ENCODE measurements around the gene FANCM.

The FANCM gene

GRCh38 chr14:45135659-45136395 lies at the start of gene FANCM:
Gene FANCM, plus strand, starts transcription at chr14:45135930. Its CDS starts 102 bp downstream, at chr14:45136032.
- Mint-ChIP-seq H3K27me3 (ENCODE audit: low read depth) (no peaks in the 10 kb centered on the region), H3K9me3 (no peaks in the 10 kb centered on the region), H3K4me1 (ENCODE audit: low read depth) (peaks cover 32% of the 10 kb centered on the region), H3K27ac (peak within 1 kb of the TSS; percentile 95), H3K4me3 (peak within 1 kb of the TSS; percentile 93), H3K36me3 (ENCODE audit: low read depth) (no peaks in the 10 kb centered on the region)

GRCh38 chr14:45089813-45090212 lies 45.9 kb upstream of the FANCM start:
- Mint-ChIP-seq H3K27me3 (ENCODE audit: low read depth) (no peaks in the 10 kb centered on the region), H3K9me3 (no peaks in the 10 kb centered on the region), H3K4me1 (ENCODE audit: low read depth) (peaks cover 43% of the 10 kb centered on the region), H3K27ac (no peak overlapping the region), H3K36me3 (ENCODE audit: low read depth) (peaks cover 13% of the 10 kb centered on the region), H3K4me3 (no peak overlapping the region)

GRCh38 chr14:45091710-45092109 lies 44.0 kb upstream of the FANCM start:
- H3K27me3 Mint-ChIP-seq (ENCODE audit: low read depth), result no peaks in the 10 kb centered on the region
- H3K4me1 Mint-ChIP-seq (ENCODE audit: low read depth), result peaks cover 32% of the 10 kb centered on the region
- H3K36me3 Mint-ChIP-seq (ENCODE audit: low read depth), result peaks cover 22% of the 10 kb centered on the region
- no peak overlapping the region for H3K27ac Mint-ChIP-seq
- H3K4me3 Mint-ChIP-seq, result no peak overlapping the region
- H3K9me3 Mint-ChIP-seq, result no peaks in the 10 kb centered on the region

GRCh38 chr14:45094275-45094674 lies 41.5 kb upstream of the FANCM start:
- Mint-ChIP-seq H3K36me3 (ENCODE audit: low read depth) (peaks cover 30% of the 10 kb centered on the region), H3K4me3 (no peak overlapping the region), H3K27ac (no peak overlapping the region), H3K9me3 (no peaks in the 10 kb centered on the region), H3K27me3 (ENCODE audit: low read depth) (no peaks in the 10 kb centered on the region), H3K4me1 (ENCODE audit: low read depth) (peaks cover 23% of the 10 kb centered on the region)

GRCh38 chr14:45095143-45095542 lies 40.6 kb upstream of the FANCM start:
- Mint-ChIP-seq H3K4me1 (ENCODE audit: low read depth) (peaks cover 14% of the 10 kb centered on the region), H3K27ac (no peak overlapping the region), H3K9me3 (no peaks in the 10 kb centered on the region), H3K36me3 (ENCODE audit: low read depth) (peaks cover 30% of the 10 kb centered on the region), H3K4me3 (no peak overlapping the region), H3K27me3 (ENCODE audit: low read depth) (no peaks in the 10 kb centered on the region)

GRCh38 chr14:45096218-45096617 lies 39.5 kb upstream of the FANCM start:
- H3K27me3 Mint-ChIP-seq (ENCODE audit: low read depth), result no peaks in the 10 kb centered on the region
- peaks cover 10% of the 10 kb centered on the region for H3K4me1 Mint-ChIP-seq (ENCODE audit: low read depth)
- H3K9me3 Mint-ChIP-seq, result no peaks in the 10 kb centered on the region
- H3K36me3 Mint-ChIP-seq (ENCODE audit: low read depth), result peaks cover 36% of the 10 kb centered on the region
- no peak overlapping the region for H3K4me3 Mint-ChIP-seq
- H3K27ac Mint-ChIP-seq, result no peak overlapping the region

- H3K27ac Mint-ChIP-seq, result no peak overlapping the region
- H3K4me1 Mint-ChIP-seq (ENCODE audit: low read depth), result no peaks in the 10 kb centered on the region
- H3K27me3 Mint-ChIP-seq (ENCODE audit: low read depth), result no peaks in the 10 kb centered on the region
- H3K4me3 Mint-ChIP-seq, result no peak overlapping the region
- H3K9me3 Mint-ChIP-seq, result no peaks in the 10 kb centered on the region
- H3K36me3 Mint-ChIP-seq (ENCODE audit: low read depth), result peaks cover 19% of the 10 kb centered on the region
These were observed 31.9 kb upstream of the FANCM start for GRCh38 chr14:45103806-45104205.

- no peaks in the 10 kb centered on the region for H3K4me1 Mint-ChIP-seq (ENCODE audit: low read depth)
- no peak overlapping the region for H3K27ac Mint-ChIP-seq
- no peak overlapping the region for H3K4me3 Mint-ChIP-seq
- H3K27me3 Mint-ChIP-seq (ENCODE audit: low read depth), result no peaks in the 10 kb centered on the region
- H3K36me3 Mint-ChIP-seq (ENCODE audit: low read depth), result peaks cover 19% of the 10 kb centered on the region
- no peaks in the 10 kb centered on the region for H3K9me3 Mint-ChIP-seq
These were observed 31.2 kb upstream of the FANCM start for GRCh38 chr14:45104561-45104960.

- no peaks in the 10 kb centered on the region for H3K27me3 Mint-ChIP-seq (ENCODE audit: low read depth)
- no peak overlapping the region for H3K4me3 Mint-ChIP-seq
- peaks cover 8% of the 10 kb centered on the region for H3K4me1 Mint-ChIP-seq (ENCODE audit: low read depth)
- peaks cover 35% of the 10 kb centered on the region for H3K36me3 Mint-ChIP-seq (ENCODE audit: low read depth)
- H3K27ac Mint-ChIP-seq, result peak overlapping the region; percentile 50
- H3K9me3 Mint-ChIP-seq, result no peaks in the 10 kb centered on the region
These were observed 22.6 kb upstream of the FANCM start for GRCh38 chr14:45112896-45113781.

GRCh38 chr14:45114327-45114726 lies 21.4 kb upstream of the FANCM start:
- Mint-ChIP-seq H3K4me3 (no peak overlapping the region), H3K36me3 (ENCODE audit: low read depth) (peaks cover 38% of the 10 kb centered on the region), H3K27me3 (ENCODE audit: low read depth) (no peaks in the 10 kb centered on the region), H3K9me3 (no peaks in the 10 kb centered on the region), H3K27ac (no peak overlapping the region), H3K4me1 (ENCODE audit: low read depth) (peaks cover 8% of the 10 kb centered on the region)

- H3K27ac Mint-ChIP-seq, result no peak overlapping the region
- peaks cover 39% of the 10 kb centered on the region for H3K36me3 Mint-ChIP-seq (ENCODE audit: low read depth)
- H3K9me3 Mint-ChIP-seq, result no peaks in the 10 kb centered on the region
- H3K27me3 Mint-ChIP-seq (ENCODE audit: low read depth), result no peaks in the 10 kb centered on the region
- peaks cover 5% of the 10 kb centered on the region for H3K4me1 Mint-ChIP-seq (ENCODE audit: low read depth)
- no peak overlapping the region for H3K4me3 Mint-ChIP-seq
These were observed 17.1 kb upstream of the FANCM start for GRCh38 chr14:45118594-45118993.

GRCh38 chr14:45120096-45120495 lies 15.6 kb upstream of the FANCM start:
- peaks cover 41% of the 10 kb centered on the region for H3K36me3 Mint-ChIP-seq (ENCODE audit: low read depth)
- H3K9me3 Mint-ChIP-seq, result no peaks in the 10 kb centered on the region

GRCh38 chr14:45123271-45123670 lies 12.5 kb upstream of the FANCM start:
- no peak overlapping the region for H3K27ac Mint-ChIP-seq
- no peak overlapping the region for H3K4me3 Mint-ChIP-seq
- no peaks in the 10 kb centered on the region for H3K9me3 Mint-ChIP-seq
- no peaks in the 10 kb centered on the region for H3K27me3 Mint-ChIP-seq (ENCODE audit: low read depth)
- H3K36me3 Mint-ChIP-seq (ENCODE audit: low read depth), result peaks cover 37% of the 10 kb centered on the region
- H3K4me1 Mint-ChIP-seq (ENCODE audit: low read depth), result peaks cover 7% of the 10 kb centered on the region

More at GRCh38 chr14:45120096-45120495, 15.6 kb upstream of the FANCM start:
- Mint-ChIP-seq H3K27ac (no peak overlapping the region), H3K4me1 (ENCODE audit: low read depth) (no peaks in the 10 kb centered on the region), H3K27me3 (ENCODE audit: low read depth) (no peaks in the 10 kb centered on the region), H3K4me3 (no peak overlapping the region)

GRCh38 chr14:45125754-45126153 lies 10.0 kb upstream of the FANCM start:
- Mint-ChIP-seq H3K36me3 (ENCODE audit: low read depth) (peaks cover 24% of the 10 kb centered on the region), H3K9me3 (no peaks in the 10 kb centered on the region), H3K4me3 (no peak overlapping the region), H3K27me3 (ENCODE audit: low read depth) (no peaks in the 10 kb centered on the region), H3K4me1 (ENCODE audit: low read depth) (peaks cover 7% of the 10 kb centered on the region), H3K27ac (no peak overlapping the region)
